Panc1 (cell line): ENCODE measurements around the gene TACR1. TPM values are rescaled to one million over a fixed set of nuclear protein-coding genes. Genes with fewer than 3 reads are reported as not detected.
"Not testable (repeated sequence)": the region's sequence is repeated elsewhere in the genome, so short reads cannot be mapped to it uniquely, and the experiment has no call there.

Experiments
- ATAC-seq: fragments of 200-7000 bp; cut with Tn5 transposase; 2 replicates; pipeline ENCODE4 v1.9.1; 2020; ENCODE audit warnings: mild to moderate bottlenecking, moderate library complexity
- BruUV-seq: library from RNA; stranded (reverse); fragments of 400-500 nt; replicated peaks from 2 replicates; lab custom pipeline; 2021; lab: Mats Ljungman, UMichigan
- CTCF ChIA-PET: fragments of 300-600 bp; sonication (Branson Sonifier 250); formaldehyde crosslinking; loops from one replicate; lab custom pipeline; 2022; ENCODE audit warnings: antibody characterized with exemption; lab: Charles Lee
- POLR2A ChIA-PET: fragments of 300-600 bp; sonication (Branson Sonifier 250); formaldehyde crosslinking; loops from one replicate; lab custom pipeline; 2022; ENCODE audit warnings: antibody characterized with exemption; lab: Charles Lee
- DNase-seq: peaks from one replicate; pipeline ENCODE4 v3.0.0-alpha.2; 2010; ENCODE audit warnings: low read depth, low spot score
- H3K27ac ChIP-seq: 2 replicates; pipeline ENCODE4 v1.5.1; 2011; ENCODE audit warnings: mild to moderate bottlenecking, low read length, inconsistent platforms
- H3K27me3 ChIP-seq: fragments of 200-500 bp; sonication (Bioruptor generic); 2 replicates; pipeline ENCODE4 v1.6.0; 2014; ENCODE audit warnings: low read length, inconsistent platforms; ENCODE audit not compliant: control insufficient read depth, insufficient read depth
- H3K36me3 ChIP-seq: fragments of 200-500 bp; sonication (Bioruptor generic); 2 replicates; pipeline ENCODE4 v1.5.1; 2014; ENCODE audit warnings: inconsistent platforms, mild to moderate bottlenecking, low read length, moderate library complexity; ENCODE audit not compliant: control insufficient read depth, insufficient read depth
- H3K4me1 ChIP-seq: 2 replicates; pipeline ENCODE4 v1.5.1; 2011; ENCODE audit warnings: inconsistent platforms, mild to moderate bottlenecking, low read length, moderate library complexity; ENCODE audit not compliant: control insufficient read depth, insufficient read depth
- H3K4me3 ChIP-seq, 2 experiments: 2 replicates each; pipeline ENCODE4 v1.5.1; 2011 to 2012; ENCODE audit warnings: low read depth in 2 of 2, low read length in 2 of 2, mild to moderate bottlenecking in 2 of 2, inconsistent platforms in 1 of 2, moderate library complexity in 1 of 2
- H3K9me3 ChIP-seq: fragments of 200-500 bp; sonication (Bioruptor generic); 2 replicates; pipeline ENCODE4 v1.5.1; 2014; ENCODE audit warnings: low read depth, mild to moderate bottlenecking, inconsistent platforms, low read length, moderate library complexity; ENCODE audit not compliant: control insufficient read depth, insufficient read depth
- POLR2AphosphoS5 ChIP-seq: IDR thresholded peaks from 2 replicates; pipeline ENCODE4 v1.6.1; 2012; ENCODE audit warnings: mild to moderate bottlenecking, low read depth, low read length, moderate library complexity
- SIN3A ChIP-seq: IDR thresholded peaks from 2 replicates; pipeline ENCODE4 v1.6.1; 2012; ENCODE audit warnings: low read depth, mild to moderate bottlenecking, low read length, moderate library complexity, borderline replicate concordance; ENCODE audit not compliant: insufficient read depth
- TCF7L2 ChIP-seq: IDR thresholded peaks from 2 replicates; pipeline ENCODE4 v1.6.1; 2011; ENCODE audit warnings: mild to moderate bottlenecking, low read depth, low read length, inconsistent platforms
- in situ Hi-C: cut with HindIII; loops from 2 replicates; pipeline ENCODE4 v1.10.0; 2016; ENCODE audit warnings: low sequenced_read_pairs, low pct_unique_long_range_greater_than_20kb
- intact Hi-C: fragments of 100-400 bp; cut with micrococcal nuclease; formaldehyde crosslinking; loops from one replicate; pipeline ENCODE4 v1.10.0; 2022; ENCODE audit not compliant: unreplicated experiment
- total RNA-seq: library from RNA; stranded (reverse); gene quantifications from one replicate; pipeline ENCODE4 v1.2.1, GENCODE V29; 2021; ENCODE audit not compliant: unreplicated experiment
- TF ChIP-seq, protein P1 (sequence below), 2 experiments: IDR thresholded peaks; 2 replicates each; pipeline ENCODE4 v1.6.1; 2011 to 2012; ENCODE audit warnings: low read depth in 2 of 2, control low read depth in 1 of 2, low read length in 1 of 2, mild to moderate bottlenecking in 1 of 2, moderate library complexity in 1 of 2; ENCODE audit not compliant: insufficient read depth in 1 of 2
- TF ChIP-seq, protein P2 (sequence below): fragments of 450-650 bp; IDR thresholded peaks from 2 replicates; pipeline ENCODE4 v1.5.1; 2017; ENCODE audit warnings: mild to moderate bottlenecking

TACR1 gene
- total RNA-seq, 1 experiment from 2014 or later: not detected

DNA sequence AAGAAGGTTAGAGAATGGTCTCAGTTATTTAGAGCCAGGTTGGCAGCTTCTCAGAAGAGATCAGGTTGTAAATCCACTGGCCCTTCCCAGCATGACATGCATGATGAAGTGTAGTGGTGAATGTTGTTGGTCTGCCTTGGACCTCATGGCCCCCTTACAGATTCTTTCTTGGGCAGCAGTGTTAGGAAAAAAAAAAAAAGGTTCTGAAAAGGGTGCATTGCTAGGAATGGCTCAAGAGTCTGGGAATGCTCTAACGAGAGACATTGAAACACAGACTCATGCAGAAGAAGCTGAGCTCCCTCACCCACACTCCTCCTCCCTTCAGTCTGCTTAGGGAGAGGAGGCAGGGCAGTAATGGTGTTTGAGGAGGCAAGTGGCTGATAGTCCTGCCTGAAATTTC, 135.4 kb downstream of the TACR1 start:
- POLR2A ChIA-PET: no interaction called here
- Histone ChIP-seq H3K36me3 (no peaks in the 10 kb centered on the region), H3K27me3 (no peaks in the 10 kb centered on the region), H3K4me1 (no peaks in the 10 kb centered on the region), H3K27ac (no peak overlapping the region), H3K9me3 (no peaks in the 10 kb centered on the region), H3K4me3 (no peak overlapping the region)
- TF ChIP-seq, protein P1, sequence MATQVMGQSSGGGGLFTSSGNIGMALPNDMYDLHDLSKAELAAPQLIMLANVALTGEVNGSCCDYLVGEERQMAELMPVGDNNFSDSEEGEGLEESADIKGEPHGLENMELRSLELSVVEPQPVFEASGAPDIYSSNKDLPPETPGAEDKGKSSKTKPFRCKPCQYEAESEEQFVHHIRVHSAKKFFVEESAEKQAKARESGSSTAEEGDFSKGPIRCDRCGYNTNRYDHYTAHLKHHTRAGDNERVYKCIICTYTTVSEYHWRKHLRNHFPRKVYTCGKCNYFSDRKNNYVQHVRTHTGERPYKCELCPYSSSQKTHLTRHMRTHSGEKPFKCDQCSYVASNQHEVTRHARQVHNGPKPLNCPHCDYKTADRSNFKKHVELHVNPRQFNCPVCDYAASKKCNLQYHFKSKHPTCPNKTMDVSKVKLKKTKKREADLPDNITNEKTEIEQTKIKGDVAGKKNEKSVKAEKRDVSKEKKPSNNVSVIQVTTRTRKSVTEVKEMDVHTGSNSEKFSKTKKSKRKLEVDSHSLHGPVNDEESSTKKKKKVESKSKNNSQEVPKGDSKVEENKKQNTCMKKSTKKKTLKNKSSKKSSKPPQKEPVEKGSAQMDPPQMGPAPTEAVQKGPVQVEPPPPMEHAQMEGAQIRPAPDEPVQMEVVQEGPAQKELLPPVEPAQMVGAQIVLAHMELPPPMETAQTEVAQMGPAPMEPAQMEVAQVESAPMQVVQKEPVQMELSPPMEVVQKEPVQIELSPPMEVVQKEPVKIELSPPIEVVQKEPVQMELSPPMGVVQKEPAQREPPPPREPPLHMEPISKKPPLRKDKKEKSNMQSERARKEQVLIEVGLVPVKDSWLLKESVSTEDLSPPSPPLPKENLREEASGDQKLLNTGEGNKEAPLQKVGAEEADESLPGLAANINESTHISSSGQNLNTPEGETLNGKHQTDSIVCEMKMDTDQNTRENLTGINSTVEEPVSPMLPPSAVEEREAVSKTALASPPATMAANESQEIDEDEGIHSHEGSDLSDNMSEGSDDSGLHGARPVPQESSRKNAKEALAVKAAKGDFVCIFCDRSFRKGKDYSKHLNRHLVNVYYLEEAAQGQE (IDR thresholded peaks at IDR 0.05; ENCODE audit: insufficient read depth in 1 of 2, low read depth in 2 of 2, low read length in 1 of 2): no peak
- TF ChIP-seq SIN3A: no peak
- ATAC-seq: no peak
- in situ Hi-C loops (no loop called here), intact Hi-C loops (loop anchor here (1.0 to 10.0 kb wide), 3 partner anchors 178 to 561 kb away; no protein-coding TSS in a partner anchor)
- CTCF ChIA-PET: interaction anchor here (0.7 kb wide), 2 partner anchors 13 to 729 kb away, joined by 4 to 5 read pairs; no protein-coding TSS in a partner anchor
- no TSS peak for BruUV-seq
- DNase-seq: no peak

DNA sequence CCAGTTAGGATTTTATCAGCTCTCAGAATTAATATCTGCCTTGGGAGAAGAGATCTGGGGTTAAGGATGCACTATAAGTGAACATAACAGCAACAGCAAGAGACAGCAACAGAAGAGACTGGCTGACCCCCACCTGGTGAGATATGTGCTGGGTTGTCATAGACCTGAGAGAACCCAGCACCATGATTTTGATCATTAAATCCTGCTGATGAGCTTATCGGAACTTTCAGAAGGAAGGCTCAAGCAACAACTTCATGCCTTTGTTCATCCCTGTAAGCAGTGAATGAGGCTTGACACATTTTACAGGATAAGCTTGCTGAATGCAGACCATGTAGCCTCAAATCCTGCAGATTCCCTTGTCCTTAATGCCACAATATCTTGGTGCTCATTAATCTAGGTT, 140.9 kb downstream of the TACR1 start:
- Histone ChIP-seq H3K36me3 (no peaks in the 10 kb centered on the region), H3K4me3 (no peak overlapping the region), H3K9me3 (no peaks in the 10 kb centered on the region), H3K27me3 (no peaks in the 10 kb centered on the region), H3K27ac (no peak overlapping the region), H3K4me1 (no peaks in the 10 kb centered on the region)
- intact Hi-C loops (loop anchor here (10.0 kb wide), 1 partner anchor 144 kb away; no protein-coding TSS in a partner anchor), in situ Hi-C loops (no loop called here)
- POLR2A ChIA-PET: no interaction called here
- ATAC-seq: no peak
- no peak for DNase-seq
- BruUV-seq: no TSS peak
- TF ChIP-seq, protein P2, sequence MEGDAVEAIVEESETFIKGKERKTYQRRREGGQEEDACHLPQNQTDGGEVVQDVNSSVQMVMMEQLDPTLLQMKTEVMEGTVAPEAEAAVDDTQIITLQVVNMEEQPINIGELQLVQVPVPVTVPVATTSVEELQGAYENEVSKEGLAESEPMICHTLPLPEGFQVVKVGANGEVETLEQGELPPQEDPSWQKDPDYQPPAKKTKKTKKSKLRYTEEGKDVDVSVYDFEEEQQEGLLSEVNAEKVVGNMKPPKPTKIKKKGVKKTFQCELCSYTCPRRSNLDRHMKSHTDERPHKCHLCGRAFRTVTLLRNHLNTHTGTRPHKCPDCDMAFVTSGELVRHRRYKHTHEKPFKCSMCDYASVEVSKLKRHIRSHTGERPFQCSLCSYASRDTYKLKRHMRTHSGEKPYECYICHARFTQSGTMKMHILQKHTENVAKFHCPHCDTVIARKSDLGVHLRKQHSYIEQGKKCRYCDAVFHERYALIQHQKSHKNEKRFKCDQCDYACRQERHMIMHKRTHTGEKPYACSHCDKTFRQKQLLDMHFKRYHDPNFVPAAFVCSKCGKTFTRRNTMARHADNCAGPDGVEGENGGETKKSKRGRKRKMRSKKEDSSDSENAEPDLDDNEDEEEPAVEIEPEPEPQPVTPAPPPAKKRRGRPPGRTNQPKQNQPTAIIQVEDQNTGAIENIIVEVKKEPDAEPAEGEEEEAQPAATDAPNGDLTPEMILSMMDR: no peak
- TF ChIP-seq POLR2AphosphoS5: no peak
- TF ChIP-seq TCF7L2: no peak
- TF ChIP-seq SIN3A: no peak
- TF ChIP-seq, protein P1 (IDR thresholded peaks at IDR 0.05; ENCODE audit: insufficient read depth in 1 of 2, low read depth in 2 of 2, low read length in 1 of 2): no peak
- CTCF ChIA-PET: no interaction called here

DNA sequence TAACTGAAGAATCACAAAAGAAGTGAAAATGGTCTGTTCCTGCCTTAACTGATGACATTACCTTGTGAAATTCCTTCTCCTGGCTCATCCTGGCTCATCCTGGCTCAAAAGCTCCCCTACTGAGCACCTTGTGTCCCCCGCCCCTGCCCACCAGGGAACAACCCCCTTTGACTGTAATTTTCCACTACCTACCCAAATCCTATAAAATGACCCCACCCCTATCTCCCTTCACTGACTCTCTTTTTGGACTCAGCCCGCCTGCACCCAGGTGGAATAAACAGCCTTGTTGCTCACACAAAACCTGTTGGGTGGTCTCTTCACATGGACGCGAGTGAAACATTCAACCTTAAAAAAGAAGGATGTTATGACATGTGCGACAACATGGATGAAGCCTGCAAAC, 142.2 kb downstream of the TACR1 start:
- H3K36me3 ChIP-seq, BruUV-seq, H3K27me3 ChIP-seq, H3K4me1 ChIP-seq, ATAC-seq, DNase-seq, H3K27ac ChIP-seq, POLR2A ChIA-PET, H3K4me3 ChIP-seq, in situ Hi-C loops, H3K9me3 ChIP-seq: not testable (repeated sequence)
- CTCF ChIA-PET: interaction anchor here (0.6 kb wide), 1 partner anchor 571 kb away, joined by 3 read pairs; no protein-coding TSS in a partner anchor
- intact Hi-C loops: loop anchor here (10.0 kb wide), 1 partner anchor 142 kb away; no protein-coding TSS in a partner anchor
